ENCODE data around the gene SLC22A15. TPM values are rescaled to one million over a fixed set of nuclear protein-coding genes. Genes with fewer than 3 reads are reported as not detected.

SLC22A15 gene
- total RNA-seq, 3 donors from 2014 or later (not counting 1 experiment from before 2014, with no cell fraction given): 6.0 to 9.2 (median 6.3) TPM

DNA sequence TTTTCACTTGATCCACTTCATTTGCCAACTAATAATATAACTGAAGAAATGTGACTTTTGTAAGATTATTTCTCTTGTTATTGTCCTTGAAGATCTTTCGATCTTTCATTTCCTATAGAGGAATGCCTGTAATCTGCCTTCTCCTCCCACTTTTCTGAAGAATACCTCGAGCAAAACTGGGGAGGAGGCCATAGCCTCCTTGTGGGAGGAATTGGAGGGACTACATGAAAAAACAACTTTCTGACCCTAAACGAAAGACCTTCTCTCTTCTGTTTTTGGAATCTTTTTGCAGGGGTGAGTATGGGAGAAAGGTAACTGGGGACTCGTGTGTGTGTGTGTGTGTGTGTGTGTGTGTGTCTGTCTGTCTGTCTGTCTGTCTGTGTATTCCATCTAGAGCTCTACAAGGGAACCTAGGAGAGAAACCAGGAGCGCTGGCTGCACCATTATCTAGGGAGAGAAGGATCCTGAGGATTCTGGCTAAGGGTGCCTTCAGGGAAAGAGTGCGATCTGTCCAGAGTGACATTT lies 102.4 kb downstream of the SLC22A15 start:
- H3K27ac ChIP-seq (ENCODE audit: low read length): no peak overlapping the region
- no peaks in the 10 kb centered on the region for H3K9me3 ChIP-seq (ENCODE audit: control insufficient read depth, insufficient read depth, low read length)
- H3K4me1 ChIP-seq (ENCODE audit: control insufficient read depth, insufficient read depth, low read length): no peaks in the 10 kb centered on the region
- no peaks in the 10 kb centered on the region for H3K27me3 ChIP-seq (ENCODE audit: control insufficient read depth, insufficient read depth, low read length)
- H3K4me1 Mint-ChIP-seq: peaks cover 0 to 6% of the 10 kb centered on the region in 2 donors
- H3K4me3 ChIP-seq (ENCODE audit: low read length): no peak overlapping the region
- no peak overlapping the region for H3K27ac Mint-ChIP-seq
- DNase-seq (no peak), ATAC-seq (no peak)
- H3K9me3 Mint-ChIP-seq: peaks cover 0 to 2% of the 10 kb centered on the region in 2 donors
- H3K36me3 Mint-ChIP-seq: no peaks in the 10 kb centered on the region
- intact Hi-C loops (cut with micrococcal nuclease): no loop called here
- H3K36me3 ChIP-seq (ENCODE audit: control insufficient read depth, insufficient read depth, low read length): no peaks in the 10 kb centered on the region
- H3K4me3 Mint-ChIP-seq: no peak overlapping the region
- TF ChIP-seq, protein P1, sequence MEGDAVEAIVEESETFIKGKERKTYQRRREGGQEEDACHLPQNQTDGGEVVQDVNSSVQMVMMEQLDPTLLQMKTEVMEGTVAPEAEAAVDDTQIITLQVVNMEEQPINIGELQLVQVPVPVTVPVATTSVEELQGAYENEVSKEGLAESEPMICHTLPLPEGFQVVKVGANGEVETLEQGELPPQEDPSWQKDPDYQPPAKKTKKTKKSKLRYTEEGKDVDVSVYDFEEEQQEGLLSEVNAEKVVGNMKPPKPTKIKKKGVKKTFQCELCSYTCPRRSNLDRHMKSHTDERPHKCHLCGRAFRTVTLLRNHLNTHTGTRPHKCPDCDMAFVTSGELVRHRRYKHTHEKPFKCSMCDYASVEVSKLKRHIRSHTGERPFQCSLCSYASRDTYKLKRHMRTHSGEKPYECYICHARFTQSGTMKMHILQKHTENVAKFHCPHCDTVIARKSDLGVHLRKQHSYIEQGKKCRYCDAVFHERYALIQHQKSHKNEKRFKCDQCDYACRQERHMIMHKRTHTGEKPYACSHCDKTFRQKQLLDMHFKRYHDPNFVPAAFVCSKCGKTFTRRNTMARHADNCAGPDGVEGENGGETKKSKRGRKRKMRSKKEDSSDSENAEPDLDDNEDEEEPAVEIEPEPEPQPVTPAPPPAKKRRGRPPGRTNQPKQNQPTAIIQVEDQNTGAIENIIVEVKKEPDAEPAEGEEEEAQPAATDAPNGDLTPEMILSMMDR (IDR thresholded peaks at IDR 0.05): no peak
- 88% methylated on average over 4 of the region's 6 CpGs for WGBS (ENCODE audit: insufficient coverage)
- H3K27me3 Mint-ChIP-seq (ENCODE audit: low read depth in 2 of 2): peaks cover 3 to 6% of the 10 kb centered on the region in 2 donors

DNA sequence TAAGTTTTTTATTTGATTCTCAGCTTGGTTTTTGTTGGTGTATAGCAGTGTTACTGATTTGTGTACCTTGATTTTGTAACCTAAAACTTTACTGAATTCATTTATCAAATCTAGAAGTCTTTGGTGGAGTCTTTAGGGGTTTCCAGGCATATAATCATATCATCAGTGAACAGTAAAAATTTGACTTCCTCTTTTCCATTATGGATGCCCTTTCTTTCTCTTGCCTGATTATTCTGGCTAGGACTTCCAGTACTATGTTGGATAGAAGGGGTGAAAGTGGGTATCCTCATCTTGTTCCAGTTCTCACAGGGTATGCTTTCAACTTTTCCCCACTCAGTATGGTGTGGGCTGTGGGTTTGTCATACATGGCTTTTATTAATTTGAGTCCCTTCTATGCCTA lies 111.3 kb downstream of the SLC22A15 start:
- Histone ChIP-seq H3K36me3 (ENCODE audit: control insufficient read depth, insufficient read depth, low read length) (no peaks in the 10 kb centered on the region), H3K4me1 (ENCODE audit: control insufficient read depth, insufficient read depth, low read length) (no peaks in the 10 kb centered on the region), H3K9me3 (ENCODE audit: control insufficient read depth, insufficient read depth, low read length) (peaks cover 8% of the 10 kb centered on the region), H3K27ac (ENCODE audit: low read length) (no peak overlapping the region), H3K27me3 (ENCODE audit: control insufficient read depth, insufficient read depth, low read length) (no peaks in the 10 kb centered on the region), H3K4me3 (ENCODE audit: low read length) (no peak overlapping the region)
- ATAC-seq (no peak), DNase-seq (no peak)
- peaks cover 17 to 21% of the 10 kb centered on the region in 2 donors for H3K9me3 Mint-ChIP-seq
- no peaks in the 10 kb centered on the region for H3K4me1 Mint-ChIP-seq
- no peak overlapping the region for H3K4me3 Mint-ChIP-seq
- TF ChIP-seq, protein P1 (IDR thresholded peaks at IDR 0.05): no peak
- H3K36me3 Mint-ChIP-seq: peaks cover 24% of the 10 kb centered on the region
- intact Hi-C loops (cut with micrococcal nuclease): no loop called here
- H3K27me3 Mint-ChIP-seq (ENCODE audit: low read depth in 2 of 2): peaks cover 8 to 31% of the 10 kb centered on the region in 2 donors
- H3K27ac Mint-ChIP-seq: no peak overlapping the region

DNA sequence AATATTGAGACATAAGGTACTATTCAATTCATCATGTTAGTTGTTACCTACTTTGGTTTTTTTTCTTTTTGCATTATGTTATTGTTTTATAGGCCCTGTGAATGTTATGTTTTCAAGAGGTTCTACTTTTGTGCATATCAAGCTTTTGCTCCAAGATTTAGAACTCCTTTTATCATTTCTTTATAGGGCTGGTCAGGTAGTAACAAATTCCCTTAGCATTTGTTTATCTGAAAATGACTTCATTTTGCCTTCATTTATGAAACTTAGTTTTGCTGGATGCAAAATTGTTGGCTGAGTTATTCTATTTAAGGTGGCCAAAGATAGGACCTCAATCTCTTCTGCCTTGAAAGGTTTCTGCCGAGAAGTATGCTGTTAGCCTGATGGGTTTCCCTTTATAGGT lies 113.6 kb downstream of the SLC22A15 start:
- H3K4me1 ChIP-seq (ENCODE audit: control insufficient read depth, insufficient read depth, low read length): no peaks in the 10 kb centered on the region
- TF ChIP-seq, protein P1 (IDR thresholded peaks at IDR 0.05): no peak
- DNase-seq (no peak), ATAC-seq (no peak)
- peaks cover 8 to 45% of the 10 kb centered on the region in 2 donors for H3K27me3 Mint-ChIP-seq (ENCODE audit: low read depth in 2 of 2)
- H3K4me3 ChIP-seq (ENCODE audit: low read length): no peak overlapping the region
- H3K27me3 ChIP-seq (ENCODE audit: control insufficient read depth, insufficient read depth, low read length): no peaks in the 10 kb centered on the region
- H3K4me1 Mint-ChIP-seq: no peaks in the 10 kb centered on the region
- H3K27ac Mint-ChIP-seq: no peak overlapping the region
- H3K36me3 ChIP-seq (ENCODE audit: control insufficient read depth, insufficient read depth, low read length): no peaks in the 10 kb centered on the region
- WGBS (ENCODE audit: insufficient coverage): 75% methylated on average over 1 of the region's 1 CpG
- H3K9me3 ChIP-seq (ENCODE audit: control insufficient read depth, insufficient read depth, low read length): peaks cover 8% of the 10 kb centered on the region
- H3K4me3 Mint-ChIP-seq: no peak overlapping the region
- H3K36me3 Mint-ChIP-seq: peaks cover 27% of the 10 kb centered on the region
- no peak overlapping the region for H3K27ac ChIP-seq (ENCODE audit: low read length)
- H3K9me3 Mint-ChIP-seq: peaks cover 20 to 25% of the 10 kb centered on the region in 2 donors
- intact Hi-C loops (cut with micrococcal nuclease): no loop called here

DNA sequence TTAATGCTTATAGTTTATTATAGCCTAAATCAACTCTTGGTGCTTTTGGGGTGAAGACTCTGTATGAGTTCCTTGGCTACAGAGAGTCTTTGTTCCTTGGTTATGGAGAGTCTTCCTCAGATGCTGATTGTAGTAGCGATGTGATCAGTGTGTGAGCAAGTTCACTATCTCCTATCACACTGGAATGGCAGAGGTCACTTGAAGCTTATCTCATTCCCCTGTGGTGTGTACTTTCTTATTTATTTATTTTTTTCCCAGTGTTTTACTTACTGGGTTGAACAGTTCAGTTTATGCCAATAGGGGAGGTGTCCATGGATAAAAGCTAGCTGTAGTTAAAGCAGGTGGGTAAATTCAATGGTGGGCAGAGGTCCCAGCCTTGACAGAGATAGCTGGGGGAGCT lies 114.8 kb downstream of the SLC22A15 start:
- WGBS (ENCODE audit: insufficient coverage): no CpG with 5 or more reads among the region's 1 CpG
- no peak overlapping the region for H3K27ac ChIP-seq (ENCODE audit: low read length)
- no peak overlapping the region for H3K4me3 ChIP-seq (ENCODE audit: low read length)
- TF ChIP-seq, protein P1 (IDR thresholded peaks at IDR 0.05): no peak
- no peaks in the 10 kb centered on the region for H3K4me1 Mint-ChIP-seq
- no peaks in the 10 kb centered on the region for H3K4me1 ChIP-seq (ENCODE audit: control insufficient read depth, insufficient read depth, low read length)
- H3K9me3 ChIP-seq (ENCODE audit: control insufficient read depth, insufficient read depth, low read length): peaks cover 8% of the 10 kb centered on the region
- ATAC-seq: no peak
- H3K27me3 Mint-ChIP-seq (ENCODE audit: low read depth in 2 of 2): peaks cover 11 to 45% of the 10 kb centered on the region in 2 donors
- no peaks in the 10 kb centered on the region for H3K36me3 ChIP-seq (ENCODE audit: control insufficient read depth, insufficient read depth, low read length)
- H3K4me3 Mint-ChIP-seq: no peak overlapping the region
- intact Hi-C loops (cut with micrococcal nuclease): no loop called here
- no peak overlapping the region for H3K27ac Mint-ChIP-seq
- peaks cover 35% of the 10 kb centered on the region for H3K36me3 Mint-ChIP-seq
- no peaks in the 10 kb centered on the region for H3K27me3 ChIP-seq (ENCODE audit: control insufficient read depth, insufficient read depth, low read length)
- H3K9me3 Mint-ChIP-seq: peaks cover 20 to 27% of the 10 kb centered on the region in 2 donors
- no peak for DNase-seq
